ENCODE data around the gene VRK2.
"Not testable (repeated sequence)": the region's sequence is repeated elsewhere in the genome, so short reads cannot be mapped to it uniquely, and the experiment has no call there.

The VRK2 gene

GRCh38 chr2:58107803-58108710 lies 61.5 kb downstream of the VRK2 start:
- DNase-seq (ENCODE audit: low read depth), result no peak

GRCh38 chr2:58109481-58109880 lies 62.9 kb downstream of the VRK2 start:
- DNase-seq (ENCODE audit: low read depth), result no peak

GRCh38 chr2:58110765-58111164 lies 64.2 kb downstream of the VRK2 start:
- no peak for DNase-seq (ENCODE audit: low read depth)

GRCh38 chr2:58113563-58113962 lies 67.0 kb downstream of the VRK2 start:
- not testable (repeated sequence) for DNase-seq (ENCODE audit: low read depth)

- DNase-seq (ENCODE audit: low read depth), result no peak
Observed at GRCh38 chr2:58120626-58121229, 74.1 kb downstream of the VRK2 start.

GRCh38 chr2:58122040-58122439 lies 75.4 kb downstream of the VRK2 start:
- DNase-seq (ENCODE audit: low read depth), result no peak

GRCh38 chr2:58122540-58122939 lies 75.9 kb downstream of the VRK2 start:
- no peak for DNase-seq (ENCODE audit: low read depth)

GRCh38 chr2:58127111-58127510 lies 80.5 kb downstream of the VRK2 start:
- DNase-seq (ENCODE audit: low read depth), result no peak

- DNase-seq (ENCODE audit: low read depth), result no peak
Observed at GRCh38 chr2:58130238-58130637, 83.6 kb downstream of the VRK2 start.

GRCh38 chr2:58131191-58132011 lies 84.8 kb downstream of the VRK2 start:
- no peak for DNase-seq (ENCODE audit: low read depth)

GRCh38 chr2:58133395-58133794 lies 86.8 kb downstream of the VRK2 start:
- no peak for DNase-seq (ENCODE audit: low read depth)

- no peak for DNase-seq (ENCODE audit: low read depth)
Observed at GRCh38 chr2:58135861-58136260, 89.3 kb downstream of the VRK2 start.

- DNase-seq (ENCODE audit: low read depth), result no peak
Observed at GRCh38 chr2:58137221-58137620, 90.6 kb downstream of the VRK2 start.

GRCh38 chr2:58137856-58138255 lies 91.2 kb downstream of the VRK2 start:
- DNase-seq (ENCODE audit: low read depth), result no peak

GRCh38 chr2:58138396-58139030 lies 91.9 kb downstream of the VRK2 start:
- no peak for DNase-seq (ENCODE audit: low read depth)

GRCh38 chr2:58140508-58141072 lies 94.0 kb downstream of the VRK2 start:
- no peak for DNase-seq (ENCODE audit: low read depth)

- DNase-seq (ENCODE audit: low read depth), result not testable (repeated sequence)
Observed at GRCh38 chr2:58145769-58146168, 99.2 kb downstream of the VRK2 start.

GRCh38 chr2:58146707-58147106 lies 100.1 kb downstream of the VRK2 start:
- DNase-seq (ENCODE audit: low read depth), result no peak

- DNase-seq (ENCODE audit: low read depth), result no peak
Observed at GRCh38 chr2:58155160-58155778, 108.7 kb downstream of the VRK2 start.

- DNase-seq (ENCODE audit: low read depth), result no peak
Observed at GRCh38 chr2:58156780-58157179, 110.2 kb downstream of the VRK2 start.

GRCh38 chr2:58157754-58158153 lies 111.1 kb downstream of the VRK2 start:
- no peak for DNase-seq (ENCODE audit: low read depth)
